CD4-positive, alpha-beta T cell treated with Interleukin-15 for 4 hours (primary cell): ENCODE data around the gene NEK11.
"Not testable (repeated sequence)": the region's sequence is repeated elsewhere in the genome, so short reads cannot be mapped to it uniquely, and the experiment has no call there.

ENCODE experiments used
- DNase-seq: peaks from one replicate; pipeline ENCODE4 v3.0.0-alpha.2; 2020; ENCODE audit warnings: low spot score

NEK11 gene

DNA sequence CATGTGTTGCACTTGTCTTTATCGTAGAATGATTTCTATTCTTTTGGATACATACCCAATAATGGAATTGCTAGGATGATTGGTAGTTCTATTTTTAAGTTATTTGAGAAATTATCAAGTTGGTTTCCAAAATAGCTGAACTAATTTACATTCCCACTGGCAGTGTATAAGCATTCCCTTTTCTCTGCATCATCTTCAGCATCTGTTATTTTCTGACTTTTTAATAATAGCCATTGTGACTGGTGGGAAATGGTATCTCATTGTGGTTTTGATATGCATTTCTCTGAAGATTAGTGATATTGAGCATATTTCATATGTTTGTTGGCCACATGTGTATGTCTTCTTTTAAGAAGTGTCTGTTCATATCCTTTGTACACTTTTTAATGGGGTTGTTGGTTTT, 273.2 kb downstream of the NEK11 start:
- no peak for DNase-seq

DNA sequence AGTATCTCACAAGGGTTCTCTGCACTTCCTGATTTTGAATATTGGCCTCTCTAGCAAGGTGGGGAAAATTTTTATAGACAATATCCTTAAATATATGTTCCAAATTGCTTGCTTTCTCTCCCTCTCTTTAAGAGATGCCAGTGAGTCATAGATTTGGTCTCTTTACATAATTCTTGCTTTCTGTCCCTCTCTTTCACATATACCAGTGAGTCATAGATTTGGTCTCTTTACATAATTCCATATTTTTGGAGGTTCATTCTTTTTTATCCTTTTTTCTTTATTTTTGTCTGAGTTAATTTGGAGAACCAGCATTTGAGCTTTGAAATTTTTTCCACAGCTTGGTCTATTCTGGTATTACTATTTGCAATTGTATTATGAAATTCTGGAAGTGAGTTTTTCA, 277.2 kb downstream of the NEK11 start:
- DNase-seq: no peak

DNA sequence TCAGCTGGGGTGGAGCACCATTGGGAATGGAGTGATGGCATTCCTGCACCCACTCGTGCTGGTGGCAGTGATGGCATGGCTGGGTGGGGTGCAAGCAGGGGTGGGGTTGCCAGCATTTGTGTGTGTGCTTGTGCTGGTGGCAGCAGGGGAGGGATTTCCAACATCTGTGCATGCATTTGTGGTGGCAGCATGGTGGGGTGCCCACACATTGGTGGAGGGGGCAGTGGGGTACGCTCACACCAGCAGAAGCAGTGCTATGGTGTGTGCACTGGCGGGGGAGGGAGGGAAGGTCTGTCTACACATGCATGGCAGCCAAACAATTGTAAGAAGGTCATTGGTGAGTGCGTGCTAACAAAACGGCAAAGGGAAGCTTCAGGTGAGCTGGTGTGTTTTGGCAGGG, 278.2 kb downstream of the NEK11 start:
- DNase-seq: no peak

DNA sequence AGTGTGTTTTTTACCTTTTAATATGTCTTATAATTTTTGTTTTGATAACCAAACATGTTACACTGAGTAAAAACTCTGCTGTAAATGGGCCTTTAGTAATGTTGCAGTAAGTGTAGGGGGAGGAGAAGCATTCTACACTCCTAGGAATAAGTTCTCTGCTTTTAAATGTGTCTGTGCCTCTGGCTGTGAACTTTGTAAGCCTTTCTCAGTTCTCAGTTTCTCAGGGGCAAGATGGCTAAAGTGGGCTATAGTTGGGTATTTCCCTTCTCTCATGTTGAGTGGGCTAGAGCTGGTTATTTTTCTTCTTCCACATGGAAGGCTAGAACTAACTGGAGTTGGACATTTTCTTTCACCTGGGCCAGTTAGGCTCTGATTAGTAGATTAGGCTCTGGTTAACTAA, 279.6 kb downstream of the NEK11 start:
- DNase-seq: no peak

- DNase-seq: no peak
Observed at GRCh38 chr3:131314318-131314717, 287.6 kb downstream of the NEK11 start.

- DNase-seq: no peak
Observed at GRCh38 chr3:131315162-131315561, 288.5 kb downstream of the NEK11 start.

- DNase-seq: no peak
Observed at GRCh38 chr3:131317667-131318066, 291.0 kb downstream of the NEK11 start.

DNA sequence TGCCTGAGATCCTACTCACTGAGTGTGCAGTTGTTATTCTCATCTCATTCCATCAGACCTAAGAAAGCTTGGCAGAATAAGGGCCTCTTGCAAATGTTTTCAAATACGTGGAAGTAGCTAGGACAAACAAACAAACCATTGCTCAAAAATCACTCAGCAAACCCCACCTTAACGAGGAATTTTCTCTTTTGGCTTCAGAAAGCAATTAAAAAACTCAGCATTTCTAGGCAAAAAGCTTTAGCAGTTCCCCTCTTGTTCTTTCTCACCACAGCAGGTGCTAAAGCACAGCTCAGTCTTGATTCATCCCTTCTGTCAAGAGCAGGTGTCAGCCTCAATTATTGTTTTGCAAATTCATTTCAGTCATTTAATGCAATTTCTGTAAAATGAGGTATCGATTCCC, 296.3 kb downstream of the NEK11 start:
- no peak for DNase-seq

DNA sequence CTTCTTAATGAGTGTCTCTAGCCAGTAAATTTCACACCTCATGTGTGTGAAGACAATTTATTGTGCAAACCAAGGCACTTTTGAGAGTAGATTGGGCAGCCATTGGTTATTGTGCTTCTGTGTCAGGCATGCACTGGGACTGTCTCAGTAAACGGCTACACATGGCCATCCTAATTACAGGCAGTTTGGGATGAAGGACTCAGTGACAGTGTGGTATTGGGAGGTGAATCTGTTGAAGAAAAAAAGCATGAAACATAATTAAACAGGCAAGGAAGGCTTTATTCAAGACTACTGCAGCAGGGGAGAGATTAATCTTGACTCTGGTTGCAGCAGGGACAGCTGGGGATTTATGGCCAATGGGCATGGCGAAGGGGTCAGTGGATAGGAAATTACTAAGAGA, 297.1 kb downstream of the NEK11 start:
- DNase-seq: no peak

DNA sequence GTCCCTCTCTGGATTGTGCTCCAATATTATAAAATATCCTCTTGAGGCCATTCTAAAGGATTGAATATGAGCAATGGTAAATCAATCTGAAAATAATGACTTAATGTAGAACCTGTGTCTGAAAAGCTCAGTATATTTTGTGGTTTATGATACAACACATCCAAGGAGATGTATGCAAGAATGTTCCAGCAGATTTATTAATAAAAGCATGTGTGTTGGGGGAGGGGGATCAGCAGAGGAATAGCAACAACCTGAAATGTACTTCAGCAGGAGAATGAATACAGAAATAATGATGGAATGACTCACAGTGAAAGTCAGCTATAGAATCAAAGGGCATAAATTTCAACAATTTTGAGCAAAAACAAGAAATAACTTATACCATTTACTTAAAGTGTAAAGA, 298.2 kb downstream of the NEK11 start:
- no peak for DNase-seq

DNA sequence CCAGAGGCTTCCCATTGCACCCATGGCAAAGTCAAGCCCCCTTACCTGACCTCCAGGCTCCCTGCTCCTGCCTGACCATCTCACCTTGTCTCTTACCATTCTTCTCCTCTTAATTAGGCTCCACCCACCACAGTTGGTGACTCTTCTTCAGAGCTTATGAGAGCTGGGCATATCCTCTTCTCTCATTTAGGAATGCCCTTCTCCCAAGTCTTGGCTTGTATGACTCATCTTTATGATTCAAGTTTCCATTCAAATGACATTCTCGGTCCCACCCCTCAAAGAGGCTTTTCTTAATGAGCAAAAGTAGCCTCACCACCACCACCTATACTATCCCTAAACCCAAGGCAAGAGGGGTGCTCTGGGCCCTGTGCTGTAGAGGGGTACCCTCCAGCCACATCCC, 299.6 kb downstream of the NEK11 start:
- DNase-seq: no peak

DNA sequence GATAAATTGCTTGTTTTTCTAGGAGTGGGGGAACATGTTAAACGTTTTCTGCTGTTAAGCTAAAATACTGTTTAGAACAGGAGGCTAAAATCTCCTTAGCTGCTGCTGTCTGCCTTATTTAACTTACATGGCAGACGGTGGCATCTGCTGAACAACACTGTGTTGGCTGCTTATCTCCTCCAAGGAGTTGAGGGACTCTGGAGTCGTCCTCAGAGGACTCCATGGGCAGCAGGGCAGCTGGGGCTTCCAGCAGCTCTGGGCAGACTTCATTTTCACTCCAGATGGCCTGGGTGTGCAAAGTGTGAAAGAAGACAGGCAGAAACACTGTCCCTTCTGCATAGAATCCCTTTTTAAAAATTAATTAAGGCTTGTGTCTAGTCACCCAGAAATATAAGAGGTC, 302.0 kb downstream of the NEK11 start:
- no peak for DNase-seq

- no peak for DNase-seq
Observed at GRCh38 chr3:131329774-131330173, 303.1 kb downstream of the NEK11 start.

DNA sequence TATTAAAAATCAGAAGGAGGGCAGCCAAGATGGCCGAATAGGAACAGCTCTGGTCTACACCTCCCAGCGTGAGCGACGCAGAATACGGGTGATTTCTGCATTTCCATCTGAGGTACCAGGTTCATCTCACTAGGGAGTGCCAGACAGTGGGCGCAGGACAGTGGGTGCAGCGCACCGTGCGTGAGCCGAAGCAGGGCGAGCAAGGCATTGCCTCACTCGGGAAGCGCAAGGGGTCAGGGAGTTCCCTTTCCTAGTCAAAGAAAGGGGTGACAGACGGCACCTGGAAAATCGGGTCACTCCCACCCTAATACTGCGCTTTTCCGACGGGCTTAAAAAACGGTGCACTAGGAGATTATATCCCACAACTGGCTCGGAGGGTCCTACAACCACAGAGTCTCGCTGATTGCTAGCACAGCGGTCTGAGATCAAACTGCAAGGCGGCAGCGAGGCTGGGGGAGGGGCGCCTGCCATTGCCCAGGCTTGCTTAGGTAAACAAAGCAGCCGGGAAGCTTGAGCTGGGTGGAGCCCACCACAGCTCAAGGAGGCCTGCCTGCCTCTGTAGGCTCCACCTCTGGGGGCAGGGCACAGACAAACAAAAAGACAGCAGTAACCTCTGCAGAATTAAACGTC, 304.9 kb downstream of the NEK11 start:
- not testable (repeated sequence) for DNase-seq

- DNase-seq: no peak
Observed at GRCh38 chr3:131338948-131339640, 312.4 kb downstream of the NEK11 start.

DNA sequence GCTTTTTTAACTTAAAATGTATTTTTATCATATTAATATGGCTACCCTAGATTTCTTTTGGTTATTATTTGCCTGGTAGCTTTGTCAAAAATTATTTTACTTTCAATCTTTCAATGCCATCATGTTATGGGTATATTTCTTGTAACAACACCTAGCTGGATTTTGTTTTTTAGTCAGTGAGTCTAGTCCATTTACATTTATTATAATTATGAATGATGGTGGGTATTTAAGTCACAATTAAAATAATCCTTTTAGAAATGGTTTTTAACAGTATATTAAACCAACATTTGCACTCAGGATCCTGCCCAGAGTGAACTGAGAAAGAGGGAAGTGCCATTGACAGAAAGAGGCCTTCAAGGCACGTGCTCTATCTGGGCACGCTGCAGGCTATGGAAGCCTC, 315.1 kb downstream of the NEK11 start:
- DNase-seq: no peak

- no peak for DNase-seq
Observed at GRCh38 chr3:131348911-131349310, 322.2 kb downstream of the NEK11 start.

- DNase-seq: no peak
Observed at GRCh38 chr3:131349454-131349853, 322.8 kb downstream of the NEK11 start.

GRCh38 chr3:131349946-131350347, 323.3 kb downstream of the NEK11 start:
- no peak for DNase-seq

DNA sequence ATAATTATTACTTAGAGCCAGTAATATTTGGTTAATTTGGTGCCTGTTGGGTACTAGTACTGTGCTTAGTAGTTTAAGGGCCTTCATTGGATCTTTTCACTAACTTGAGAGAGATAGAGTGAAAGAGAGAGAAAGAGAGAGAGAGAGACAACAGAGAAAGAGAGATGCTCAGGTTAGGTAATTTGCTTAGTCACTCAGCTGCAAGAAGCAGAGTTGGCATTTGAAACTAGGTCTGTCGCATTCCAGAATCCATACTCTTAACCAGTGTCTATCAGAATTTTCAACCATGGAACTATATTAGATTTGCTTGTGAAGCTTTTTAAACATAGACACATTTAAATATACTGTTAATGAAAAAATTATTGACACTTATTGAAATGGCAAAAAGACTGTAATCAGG, 323.8 kb downstream of the NEK11 start:
- DNase-seq: no peak

GRCh38 chr3:131353016-131353877, 326.6 kb downstream of the NEK11 start:
- DNase-seq: no peak

DNA sequence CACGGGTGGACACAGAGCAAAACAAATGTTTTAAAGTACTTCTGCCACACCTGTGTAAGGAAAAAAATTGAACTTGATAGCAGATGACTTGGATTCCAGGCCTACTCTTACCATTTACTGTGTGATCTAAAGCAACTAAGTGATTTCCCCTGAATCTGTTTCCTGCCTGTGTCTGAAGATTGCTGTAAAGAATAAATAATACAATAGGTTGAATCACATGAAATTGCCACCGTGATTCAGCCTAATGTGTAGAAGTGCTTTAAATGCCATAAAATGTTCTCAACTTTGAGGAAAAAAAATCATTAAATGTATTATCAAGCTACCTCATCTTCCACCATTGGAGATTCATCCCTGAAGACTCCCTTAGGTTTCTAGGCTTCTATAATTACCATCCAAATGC, 327.3 kb downstream of the NEK11 start:
- DNase-seq: no peak

DNA sequence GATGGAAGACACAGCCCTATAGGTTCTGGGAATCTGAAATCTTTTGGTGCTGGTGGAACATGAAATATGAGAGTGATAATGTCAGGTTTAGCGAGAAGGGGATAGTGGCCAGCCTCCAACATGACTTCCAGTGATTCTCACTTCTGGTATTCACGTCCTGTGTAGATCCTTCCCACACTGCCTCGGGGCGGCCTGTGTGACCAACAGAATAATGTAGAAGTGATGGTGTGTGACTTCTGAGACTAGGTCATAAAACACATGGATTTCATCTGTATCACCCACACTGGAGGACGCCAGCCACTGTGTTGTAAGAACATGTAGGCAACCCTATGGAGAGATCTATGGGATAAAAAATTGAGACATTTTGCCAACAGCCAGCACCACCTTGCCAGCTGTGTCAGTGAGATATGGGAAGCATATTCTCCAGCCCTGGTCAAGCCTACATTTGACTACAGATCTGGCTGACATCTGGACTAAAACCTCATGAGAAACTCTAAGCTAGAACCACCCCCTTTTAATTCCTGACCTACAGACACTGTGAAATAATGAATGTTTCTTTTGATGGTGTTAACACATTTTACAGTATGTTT, 329.4 kb downstream of the NEK11 start:
- DNase-seq: no peak
